ENCODE results near the gene AHCTF1.

- no peak for TF ChIP-seq POLR2A (IDR thresholded peaks at IDR 0.05)
- no peak for TF ChIP-seq CTCF (IDR thresholded peaks at IDR 0.05)
Observed at GRCh38 chr1:246803883-246804282, 127.9 kb downstream of the AHCTF1 start.

All from right lobe of liver (tissue), 4 donors.